T-helper 2 cell treated with Interferon-gamma antibody and Interleukin-4, amounts not matched to agents 5 μg/mL and 100 μg/mL, for 36 hours (primary cell): ENCODE data around the gene COX10.

Source experiments
- DNase-seq: peaks from one replicate; pipeline ENCODE4 v3.0.0; 2021; ENCODE audit warnings: low spot score
- H3K27ac Mint-ChIP-seq: one replicate; pipeline ENCODE4 v1.8.0; 2021; ENCODE audit warnings: mild to moderate bottlenecking, mixed read lengths
- H3K27me3 Mint-ChIP-seq: one replicate; pipeline ENCODE4 v1.8.0; 2021; ENCODE audit warnings: low read depth, mixed read lengths
- H3K36me3 Mint-ChIP-seq: one replicate; pipeline ENCODE4 v1.8.0; 2021; ENCODE audit warnings: low read depth, mixed read lengths
- H3K4me1 Mint-ChIP-seq: one replicate; pipeline ENCODE4 v1.8.0; 2021; ENCODE audit warnings: low read depth, mixed read lengths
- H3K4me3 Mint-ChIP-seq: one replicate; pipeline ENCODE4 v1.8.0; 2022; ENCODE audit warnings: mild to moderate bottlenecking, moderate library complexity, mixed read lengths
- H3K9me3 Mint-ChIP-seq: one replicate; pipeline ENCODE4 v1.8.0; 2021; ENCODE audit warnings: mixed read lengths

COX10 gene

DNA sequence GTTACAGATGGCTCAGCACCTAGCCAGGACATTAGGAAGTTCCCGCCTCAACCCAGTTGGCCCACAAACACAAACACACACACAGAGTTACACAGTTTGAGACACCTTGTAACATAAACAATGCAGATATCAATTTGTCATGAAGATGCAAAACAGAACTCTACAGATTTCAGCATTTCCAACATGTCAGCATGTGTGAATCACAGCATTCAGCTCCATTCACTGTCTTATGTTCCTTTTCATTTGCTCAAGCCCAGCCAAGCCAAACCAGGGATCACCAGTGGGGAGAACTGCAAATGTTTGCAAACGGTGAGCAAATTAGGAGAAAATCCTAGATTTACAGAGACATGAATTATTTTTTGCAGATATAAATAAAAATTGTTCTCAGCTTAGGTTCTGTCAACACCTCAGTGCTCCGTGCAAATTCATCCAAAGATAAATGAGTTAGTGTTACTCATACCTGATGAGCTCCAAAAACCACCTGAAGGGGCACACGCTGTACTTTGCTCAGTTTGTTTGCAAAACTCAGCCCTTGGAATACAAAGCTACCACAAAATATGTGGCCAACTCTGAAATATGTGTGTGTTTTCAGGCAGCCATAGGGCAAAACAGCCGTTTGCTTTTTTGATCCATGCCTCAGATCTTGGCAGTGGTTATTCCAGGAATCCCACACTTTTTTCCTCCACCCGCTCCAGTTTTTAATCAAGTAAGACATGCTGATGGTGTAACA lies 16.3 kb upstream of the COX10 start:
- no peaks in the 10 kb centered on the region for H3K9me3 Mint-ChIP-seq
- H3K27ac Mint-ChIP-seq, result no peak overlapping the region
- DNase-seq, result no peak
- peaks cover 16% of the 10 kb centered on the region for H3K4me1 Mint-ChIP-seq
- no peak overlapping the region for H3K4me3 Mint-ChIP-seq
- peaks cover 63% of the 10 kb centered on the region for H3K36me3 Mint-ChIP-seq
- no peaks in the 10 kb centered on the region for H3K27me3 Mint-ChIP-seq

DNA sequence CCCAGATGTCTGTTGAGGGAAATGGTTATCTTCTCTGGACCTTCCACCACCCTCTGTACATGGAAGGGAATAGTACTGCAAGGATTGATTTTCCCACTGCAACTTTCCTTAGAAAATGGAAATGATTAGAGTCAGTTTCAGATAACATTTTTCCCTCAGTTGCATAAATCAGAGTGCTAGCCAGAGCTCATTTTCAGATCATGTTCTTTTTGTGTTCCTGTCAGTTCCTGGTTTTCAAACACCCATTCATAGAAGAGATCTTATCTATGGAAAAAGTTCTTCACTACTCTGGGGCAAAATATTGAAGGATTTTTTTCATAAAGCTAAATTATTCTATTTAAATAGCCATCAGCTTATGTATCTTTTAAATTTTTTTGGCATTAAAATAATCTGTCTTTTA lies 11.7 kb upstream of the COX10 start:
- DNase-seq, result no peak
- Mint-ChIP-seq H3K27ac (no peak overlapping the region), H3K36me3 (peaks cover 76% of the 10 kb centered on the region), H3K27me3 (no peaks in the 10 kb centered on the region), H3K9me3 (no peaks in the 10 kb centered on the region), H3K4me1 (peaks cover 20% of the 10 kb centered on the region), H3K4me3 (no peak overlapping the region)

DNA sequence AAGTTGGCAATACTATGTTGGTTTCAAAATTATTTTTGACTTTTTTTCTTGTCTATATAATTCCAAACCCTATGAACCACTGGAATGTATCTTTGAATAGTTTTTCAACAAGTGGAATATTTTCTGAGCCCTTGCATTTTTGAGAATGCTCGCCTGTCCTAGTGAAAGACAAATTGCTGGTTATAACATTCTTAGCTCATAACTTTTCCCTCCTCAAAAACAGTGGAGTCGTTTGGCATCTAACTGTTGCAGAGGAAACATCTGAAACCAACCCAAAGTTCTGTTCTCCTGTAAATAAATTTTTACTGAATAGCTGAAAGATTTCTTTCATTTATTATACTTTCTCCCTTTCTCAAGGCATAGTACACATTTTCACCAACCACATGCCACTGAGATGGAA lies 11.3 kb upstream of the COX10 start:
- DNase-seq, result no peak
- peaks cover 76% of the 10 kb centered on the region for H3K36me3 Mint-ChIP-seq
- no peak overlapping the region for H3K4me3 Mint-ChIP-seq
- H3K4me1 Mint-ChIP-seq, result peaks cover 18% of the 10 kb centered on the region
- H3K27ac Mint-ChIP-seq, result no peak overlapping the region
- H3K9me3 Mint-ChIP-seq, result no peaks in the 10 kb centered on the region
- H3K27me3 Mint-ChIP-seq, result no peaks in the 10 kb centered on the region

DNA sequence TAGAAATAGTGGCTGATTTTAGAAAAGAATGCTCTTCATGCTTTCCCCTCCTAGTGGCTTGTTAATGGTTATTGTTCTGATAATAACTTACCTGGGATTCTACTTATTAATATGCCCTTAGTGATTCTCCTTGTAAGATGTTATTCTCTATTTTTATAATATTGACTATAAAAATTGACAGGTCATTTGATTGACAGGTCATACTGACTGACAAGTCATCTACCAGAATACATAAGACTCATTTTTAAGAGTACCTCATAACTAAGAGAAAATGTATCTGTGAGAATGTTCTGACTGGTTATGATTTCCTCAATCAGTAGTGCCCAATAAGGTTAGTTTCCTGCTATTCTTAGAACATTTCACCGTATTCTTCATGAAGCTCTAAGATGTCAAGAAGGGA lies 8.6 kb upstream of the COX10 start:
- Mint-ChIP-seq H3K27ac (no peak overlapping the region), H3K4me1 (peaks cover 24% of the 10 kb centered on the region), H3K36me3 (peaks cover 80% of the 10 kb centered on the region), H3K9me3 (peaks cover 4% of the 10 kb centered on the region), H3K4me3 (no peak overlapping the region), H3K27me3 (no peaks in the 10 kb centered on the region)
- DNase-seq, result no peak

- H3K27me3 Mint-ChIP-seq, result no peaks in the 10 kb centered on the region
- H3K9me3 Mint-ChIP-seq, result peaks cover 10% of the 10 kb centered on the region
- peaks cover 24% of the 10 kb centered on the region for H3K4me1 Mint-ChIP-seq
- H3K4me3 Mint-ChIP-seq, result no peak overlapping the region
- H3K27ac Mint-ChIP-seq, result peak overlapping the region; percentile 37
- DNase-seq, result no peak
- peaks cover 81% of the 10 kb centered on the region for H3K36me3 Mint-ChIP-seq
Observed at GRCh38 chr17:14061666-14062560, 7.4 kb upstream of the COX10 start.

DNA sequence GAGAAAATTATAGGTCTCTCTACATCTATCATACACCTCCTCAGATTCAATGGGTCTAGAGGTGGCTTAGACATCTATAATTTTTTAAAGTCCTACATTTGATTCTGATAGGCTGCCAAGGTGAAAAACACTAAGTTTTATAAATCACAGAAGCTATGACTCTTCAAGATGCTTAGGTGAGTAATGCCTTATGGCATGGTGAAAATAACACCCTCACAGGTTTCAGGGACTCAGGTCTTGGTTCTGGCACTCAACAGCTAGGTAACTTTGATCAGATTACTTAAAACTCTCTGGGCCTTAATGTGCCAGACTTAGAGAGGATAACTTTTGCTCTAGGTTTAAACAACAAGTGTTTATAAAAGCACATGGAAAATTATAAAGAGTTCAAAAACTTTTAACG lies 2.0 kb upstream of the COX10 start:
- H3K9me3 Mint-ChIP-seq, result peaks cover 10% of the 10 kb centered on the region

DNA sequence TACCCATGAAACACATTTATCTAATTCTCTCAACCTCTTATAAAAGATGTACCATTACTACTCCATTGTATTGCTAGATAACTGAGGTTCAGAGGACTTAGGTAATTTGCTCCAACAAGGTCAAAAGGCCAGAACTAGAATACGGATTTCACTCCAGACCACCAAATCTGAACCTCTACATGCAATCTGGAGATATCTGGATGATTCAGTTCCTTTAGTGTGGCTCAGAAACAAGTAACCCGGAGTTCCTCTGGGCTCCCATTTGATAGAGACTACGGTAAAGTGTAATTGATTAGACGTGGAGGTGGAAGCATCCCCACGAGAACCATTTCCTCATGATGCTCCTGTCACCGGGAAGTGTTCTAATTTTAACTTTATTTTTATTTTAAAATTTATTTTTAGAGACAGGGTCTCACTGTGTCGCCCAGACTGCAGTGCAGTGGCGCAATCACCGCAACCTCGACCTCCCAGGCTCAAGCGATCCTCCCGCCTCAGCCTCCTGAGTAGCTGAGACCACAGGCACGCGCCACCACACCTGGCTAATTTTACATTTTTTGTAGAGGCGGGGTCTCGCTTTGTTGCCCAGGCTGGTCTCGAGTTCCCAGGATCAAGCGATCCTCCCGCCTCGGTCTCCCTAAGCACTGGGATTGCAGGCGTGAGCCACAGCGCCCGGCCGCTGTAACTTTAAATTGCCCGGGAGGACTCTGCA lies 608 bp upstream of the COX10 start:
- H3K4me1 Mint-ChIP-seq, result peaks cover 43% of the 10 kb centered on the region
- no peak for DNase-seq
- no peaks in the 10 kb centered on the region for H3K27me3 Mint-ChIP-seq
- H3K27ac Mint-ChIP-seq, result peak overlapping the region; percentile 85
- peaks cover 60% of the 10 kb centered on the region for H3K36me3 Mint-ChIP-seq
- peaks cover 10% of the 10 kb centered on the region for H3K9me3 Mint-ChIP-seq
- H3K4me3 Mint-ChIP-seq, result peak overlapping the region; percentile 98

More for the DNA sequence above, 2.0 kb upstream of the COX10 start:
- H3K4me1 Mint-ChIP-seq, result peaks cover 35% of the 10 kb centered on the region
- no peak for DNase-seq
- H3K4me3 Mint-ChIP-seq, result no peak overlapping the region
- H3K27me3 Mint-ChIP-seq, result no peaks in the 10 kb centered on the region
- H3K27ac Mint-ChIP-seq, result no peak overlapping the region
- peaks cover 57% of the 10 kb centered on the region for H3K36me3 Mint-ChIP-seq

DNA sequence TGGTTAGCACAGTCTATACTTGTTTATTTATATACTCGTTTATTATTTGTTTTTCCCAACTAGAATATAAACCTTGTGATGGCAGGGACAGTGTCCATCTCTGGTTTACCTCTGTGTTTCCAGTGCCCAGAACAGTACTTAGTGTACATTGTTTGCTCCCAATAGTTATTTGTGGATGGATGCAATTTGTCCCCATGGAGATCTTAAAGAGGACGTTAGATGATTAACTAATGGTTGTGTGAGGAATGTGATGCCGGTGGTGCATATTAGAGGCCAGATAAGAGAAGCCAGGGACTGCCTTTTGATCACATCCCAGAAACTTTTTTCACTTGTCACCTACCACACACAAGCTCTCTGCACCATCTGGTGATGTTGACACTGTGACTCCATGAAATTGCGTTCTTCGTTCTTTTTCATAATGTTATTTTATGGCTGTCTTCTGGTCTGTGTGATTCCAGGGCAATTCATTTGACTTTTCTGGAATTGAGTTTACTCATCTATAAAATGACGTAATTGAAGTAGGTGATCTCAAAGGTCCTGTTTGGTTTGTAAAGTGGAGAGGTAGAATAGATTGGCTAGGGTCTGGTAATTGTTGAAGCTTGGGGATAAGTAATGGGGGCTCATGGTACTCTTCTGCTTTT lies 1.2 kb downstream of the COX10 start:
- H3K4me1 Mint-ChIP-seq, result peaks cover 41% of the 10 kb centered on the region
- H3K9me3 Mint-ChIP-seq, result peaks cover 7% of the 10 kb centered on the region
- H3K27me3 Mint-ChIP-seq, result no peaks in the 10 kb centered on the region
- H3K36me3 Mint-ChIP-seq, result peaks cover 52% of the 10 kb centered on the region
- DNase-seq, result no peak
- peak overlapping the region; percentile 85 for H3K27ac Mint-ChIP-seq
- H3K4me3 Mint-ChIP-seq, result peak overlapping the region; percentile 98

DNA sequence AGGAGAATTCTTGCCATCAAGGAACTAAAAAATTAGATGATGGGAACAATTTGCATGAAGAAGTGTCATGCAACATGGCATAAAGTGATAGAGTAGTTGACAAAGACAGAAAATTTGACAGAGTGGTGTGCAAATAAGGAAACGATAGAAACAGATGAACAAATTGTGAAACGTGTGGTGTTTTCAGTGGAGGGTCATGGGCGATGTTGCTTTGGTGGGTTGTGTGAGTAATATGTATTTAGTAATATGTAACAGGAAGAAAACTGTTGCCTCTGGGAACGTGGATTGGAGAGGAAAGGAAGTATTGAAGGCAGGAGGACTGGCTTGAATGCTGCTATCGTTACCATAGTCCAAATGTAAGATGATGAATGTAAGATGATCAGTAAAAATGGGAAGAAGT lies 3.6 kb downstream of the COX10 start:
- peaks cover 53% of the 10 kb centered on the region for H3K4me1 Mint-ChIP-seq
- no peaks in the 10 kb centered on the region for H3K9me3 Mint-ChIP-seq
- no peaks in the 10 kb centered on the region for H3K27me3 Mint-ChIP-seq
- H3K27ac Mint-ChIP-seq, result no peak overlapping the region
- no peak for DNase-seq
- H3K4me3 Mint-ChIP-seq, result no peak overlapping the region
- peaks cover 46% of the 10 kb centered on the region for H3K36me3 Mint-ChIP-seq

DNA sequence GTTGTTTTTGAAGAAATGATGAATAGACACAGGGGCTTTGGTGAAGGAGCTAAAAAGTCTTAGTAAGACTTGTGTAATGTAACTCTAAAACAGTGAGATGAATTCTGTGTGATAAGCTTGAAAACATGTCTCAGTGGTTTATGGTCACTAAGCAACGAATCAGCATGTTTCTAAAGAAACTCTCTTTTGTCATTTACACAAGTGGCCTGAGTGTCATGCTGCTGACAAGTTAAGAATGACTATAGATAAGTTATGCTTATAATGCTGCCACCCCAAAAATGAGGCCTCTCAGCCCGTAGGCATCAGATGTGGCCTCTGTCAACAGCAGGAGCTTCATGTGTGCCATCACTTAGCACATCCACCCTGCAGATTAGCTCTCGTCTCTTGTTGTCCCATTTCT lies 8.7 kb downstream of the COX10 start:
- DNase-seq, result peak; percentile 31
- Mint-ChIP-seq H3K27me3 (no peaks in the 10 kb centered on the region), H3K9me3 (no peaks in the 10 kb centered on the region), H3K27ac (peak overlapping the region; percentile 82), H3K36me3 (peaks cover 51% of the 10 kb centered on the region), H3K4me3 (peak overlapping the region; percentile 18), H3K4me1 (peaks cover 52% of the 10 kb centered on the region)

DNA sequence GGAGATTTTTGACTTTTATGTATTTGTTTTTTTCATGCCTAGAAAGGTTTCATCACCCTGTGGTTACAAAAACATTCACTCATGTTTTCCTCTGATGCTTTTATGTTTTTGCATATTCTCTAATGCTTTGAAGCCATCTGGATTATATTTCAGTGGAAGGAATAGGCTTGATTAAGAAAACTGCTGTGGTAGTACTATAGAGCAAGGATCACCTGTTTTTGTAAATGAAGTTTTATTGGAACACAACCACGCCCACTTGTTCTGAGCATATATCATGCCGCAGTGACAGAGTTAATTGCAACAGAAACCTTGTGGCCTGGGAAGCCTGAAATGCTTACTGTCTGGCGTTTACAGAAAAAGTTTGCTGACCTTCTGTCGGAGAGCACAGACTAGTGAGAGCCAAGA lies 11.5 kb downstream of the COX10 start:
- Mint-ChIP-seq H3K4me3 (no peak overlapping the region), H3K9me3 (no peaks in the 10 kb centered on the region), H3K27me3 (no peaks in the 10 kb centered on the region), H3K36me3 (peaks cover 45% of the 10 kb centered on the region), H3K4me1 (peaks cover 42% of the 10 kb centered on the region), H3K27ac (peak overlapping the region; percentile 59)
- no peak for DNase-seq

GRCh38 chr17:14082848-14083247 lies 13.5 kb downstream of the COX10 start:
- peak overlapping the region; percentile 12 for H3K27ac Mint-ChIP-seq
- H3K36me3 Mint-ChIP-seq, result peaks cover 45% of the 10 kb centered on the region
- H3K4me1 Mint-ChIP-seq, result peaks cover 36% of the 10 kb centered on the region

DNA sequence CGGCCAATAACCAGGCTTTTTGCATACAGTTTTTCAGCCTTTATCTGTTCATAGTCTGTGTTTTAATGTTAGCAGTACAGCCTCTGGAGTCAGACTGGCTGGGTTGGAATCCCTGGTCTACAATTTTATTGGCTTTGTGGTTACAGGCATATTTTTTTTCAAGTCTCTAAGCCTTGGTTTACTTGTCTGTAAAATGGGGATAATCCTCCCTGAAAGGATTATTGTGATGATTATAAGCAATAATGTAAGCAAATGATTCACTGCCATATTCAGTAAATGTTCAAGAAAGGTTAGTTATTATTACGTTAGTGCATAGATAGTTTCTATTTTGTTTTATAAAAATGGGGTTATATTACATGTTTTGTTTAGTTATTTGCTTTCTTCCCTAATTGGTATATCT lies 15.7 kb downstream of the COX10 start:
- no peaks in the 10 kb centered on the region for H3K9me3 Mint-ChIP-seq
- no peak overlapping the region for H3K27ac Mint-ChIP-seq
- H3K27me3 Mint-ChIP-seq, result no peaks in the 10 kb centered on the region
- DNase-seq, result no peak
- no peak overlapping the region for H3K4me3 Mint-ChIP-seq
- H3K4me1 Mint-ChIP-seq, result peaks cover 41% of the 10 kb centered on the region
- H3K36me3 Mint-ChIP-seq, result peaks cover 42% of the 10 kb centered on the region

More at GRCh38 chr17:14082848-14083247, 13.5 kb downstream of the COX10 start:
- no peaks in the 10 kb centered on the region for H3K9me3 Mint-ChIP-seq
- H3K4me3 Mint-ChIP-seq, result no peak overlapping the region
- DNase-seq, result no peak
- no peaks in the 10 kb centered on the region for H3K27me3 Mint-ChIP-seq
